HG03135 (cell line): ENCODE results near the gene RBM34.
"Not testable (repeated sequence)": the region's sequence is repeated elsewhere in the genome, so short reads cannot be mapped to it uniquely, and the experiment has no call there.

ENCODE experiments used
- ATAC-seq: cut with Tn5 transposase; IDR thresholded peaks from one replicate; pipeline ENCODE4 v1.9.1; 2021; ENCODE audit warnings: mild to moderate bottlenecking, moderate library complexity; ENCODE audit not compliant: unreplicated experiment

RBM34 gene

GRCh38 chr1:235160957-235161684, at the start of gene RBM34:
Gene RBM34 (minus strand): TSS chr1:235161250. CDS start chr1:235161226, 24 bp downstream.
- peak; percentile 96 for ATAC-seq

- ATAC-seq = no peak
Observed at GRCh38 chr1:235207209-235207565, 46.1 kb upstream of the RBM34 start.

- ATAC-seq = no peak
Observed at GRCh38 chr1:235206533-235207208, 45.6 kb upstream of the RBM34 start.

GRCh38 chr1:235205687-235206086, 44.6 kb upstream of the RBM34 start:
- no peak for ATAC-seq

- no peak for ATAC-seq
Observed at GRCh38 chr1:235203428-235203827, 42.4 kb upstream of the RBM34 start.

GRCh38 chr1:235202447-235202846, 41.4 kb upstream of the RBM34 start:
- ATAC-seq = not testable (repeated sequence)

- ATAC-seq = no peak
Observed at GRCh38 chr1:235199441-235199840, 38.4 kb upstream of the RBM34 start.

- ATAC-seq = no peak
Observed at GRCh38 chr1:235190431-235190830, 29.4 kb upstream of the RBM34 start.

GRCh38 chr1:235187316-235187715, 26.3 kb upstream of the RBM34 start:
- ATAC-seq = no peak

- no peak for ATAC-seq
Observed at GRCh38 chr1:235181561-235182245, 20.7 kb upstream of the RBM34 start.

GRCh38 chr1:235180916-235181460, 19.9 kb upstream of the RBM34 start:
- ATAC-seq = no peak

GRCh38 chr1:235176486-235176885, 15.4 kb upstream of the RBM34 start:
- no peak for ATAC-seq

- ATAC-seq = no peak
Observed at GRCh38 chr1:235169986-235170385, 8.9 kb upstream of the RBM34 start.

- ATAC-seq = no peak
Observed at GRCh38 chr1:235168375-235168774, 7.3 kb upstream of the RBM34 start.

- ATAC-seq = no peak
Observed at GRCh38 chr1:235161685-235162327, 756 bp upstream of the RBM34 start.

- ATAC-seq = peak; percentile 43
Observed at GRCh38 chr1:235160383-235160956, 580 bp downstream of the RBM34 start.

GRCh38 chr1:235159930-235160329, 1.1 kb downstream of the RBM34 start:
- ATAC-seq = not testable (repeated sequence)

- ATAC-seq = not testable (repeated sequence)
Observed at GRCh38 chr1:235159284-235159683, 1.8 kb downstream of the RBM34 start.

GRCh38 chr1:235158680-235159079, 2.4 kb downstream of the RBM34 start:
- no peak for ATAC-seq

GRCh38 chr1:235157150-235157549, 3.9 kb downstream of the RBM34 start:
- ATAC-seq = no peak

GRCh38 chr1:235156740-235157139, 4.3 kb downstream of the RBM34 start:
- ATAC-seq = no peak
